K562 (cell line): ENCODE results near the gene ANKRD34A. TPM values are rescaled to one million over a fixed set of nuclear protein-coding genes. Genes with fewer than 3 reads are reported as not detected.

ENCODE experiments used
- ATAC-seq: fragments of 200-7000 bp; cut with Tn5 transposase; 3 replicates; pipeline ENCODE4 v1.9.1; 2020; ENCODE audit warnings: moderate library complexity
- BruUV-seq: library from RNA; stranded (reverse); fragments of 400-500 nt; replicated peaks from 2 replicates; lab custom pipeline; 2021; lab: Mats Ljungman, UMichigan
- CTCF ChIA-PET: fragments of 300-600 bp; formaldehyde crosslinking; extraction: SDS; loops from one replicate; lab custom pipeline; 2021; ENCODE audit warnings: low intra/inter-chr PET ratio; lab: Yijun Ruan, JAX
- POLR2A ChIA-PET: fragments of 300-600, 350-650 bp; sonication (Branson Sonifier 250); formaldehyde crosslinking; extraction: SDS; loops from one replicate; lab custom pipeline; 2021; ENCODE audit warnings: antibody characterized with exemption, inconsistent platforms; lab: Yijun Ruan, JAX
- DNase-seq, 4 experiments: peaks; one replicate each; pipeline versions ENCODE4 v3.0.0 to v3.0.0-alpha.2; 2011 to 2018; ENCODE audit warnings: low spot score in 3 of 4, mixed read lengths in 3 of 4; ENCODE audit errors: extremely low read depth in 1 of 4
- FAIRE-seq: peaks from 2 replicates; lab custom pipeline; 2011; peaks lifted over from hg19 to GRCh38; lab: Jason Lieb, UNC
- H2AFZ ChIP-seq: 2 replicates; pipeline ENCODE4 v1.6.0; 2011; ENCODE audit warnings: low read depth, low read length, control low read depth, inconsistent platforms
- H3K27ac ChIP-seq: fragments of 200-600 bp; 3 replicates; pipeline ENCODE4 v1.8.0; 2011; ENCODE audit warnings: low read depth, mild to moderate bottlenecking, control low read depth, inconsistent platforms, low read length, moderate library complexity, mixed read lengths; ENCODE audit errors: extremely low read depth
- H3K27me3 ChIP-seq, 2 experiments: fragments of 300-600 bp in 1 of 2; 2 replicates in 1 of 2; 3 replicates in 1 of 2; pipeline versions ENCODE4 v1.6.0 to v1.8.0; 2011; ENCODE audit warnings: inconsistent platforms in 2 of 2, low read length in 2 of 2, mild to moderate bottlenecking in 1 of 2, mixed read lengths in 1 of 2, moderate library complexity in 1 of 2; ENCODE audit not compliant: control insufficient read depth in 2 of 2, insufficient read depth in 2 of 2
- H3K36me3 ChIP-seq: fragments of 300-600 bp; 3 replicates; pipeline ENCODE4 v1.8.0; 2011; ENCODE audit warnings: mild to moderate bottlenecking, low read length, inconsistent platforms; ENCODE audit not compliant: control insufficient read depth, insufficient read depth
- H3K4me1 ChIP-seq, 2 experiments: fragments of 200-600 bp in 1 of 2; replicated peaks in 1 of 2; 2 replicates in 1 of 2; 3 replicates in 1 of 2; pipeline versions ENCODE4 v1.5.1 to v1.8.0; 2011; ENCODE audit warnings: inconsistent platforms in 2 of 2, low read length in 2 of 2, mild to moderate bottlenecking in 1 of 2, mixed read lengths in 1 of 2, moderate library complexity in 1 of 2; ENCODE audit not compliant: control insufficient read depth in 2 of 2, insufficient read depth in 2 of 2
- H3K4me2 ChIP-seq: 2 replicates; pipeline ENCODE4 v1.6.1; 2011; ENCODE audit warnings: low read length, control low read depth, inconsistent platforms, mixed read lengths; ENCODE audit not compliant: insufficient read depth
- H3K4me3 ChIP-seq: fragments of 200-600 bp; sonication (generic), shearing (Covaris generic); 2 replicates; pipeline ENCODE4 v1.5.1; 2016; ENCODE audit warnings: control low read depth, inconsistent platforms
- H3K79me2 ChIP-seq: fragments of 200-600 bp; 3 replicates; pipeline ENCODE4 v1.8.0; 2011; ENCODE audit warnings: low read length, inconsistent platforms; ENCODE audit not compliant: control insufficient read depth, insufficient read depth
- H3K9ac ChIP-seq, 2 experiments: 2 replicates each; pipeline versions ENCODE4 v1.6.0 to v1.6.1; 2011; ENCODE audit warnings: low read depth in 2 of 2, low read length in 2 of 2, control low read depth in 1 of 2, inconsistent platforms in 1 of 2, mild to moderate bottlenecking in 1 of 2, mixed read lengths in 1 of 2; ENCODE audit not compliant: insufficient read depth in 1 of 2
- H3K9me1 ChIP-seq: one replicate; pipeline ENCODE4 v1.6.0; 2011; ENCODE audit warnings: inconsistent platforms, mild to moderate bottlenecking, low read length, moderate library complexity; ENCODE audit not compliant: control insufficient read depth, insufficient read depth
- H3K9me3 ChIP-seq: replicated peaks from 2 replicates; pipeline ENCODE4 v1.5.1; 2011; ENCODE audit warnings: low read depth, low read length, inconsistent platforms; ENCODE audit not compliant: control insufficient read depth, insufficient read depth
- H4K20me1 ChIP-seq: replicated peaks from 2 replicates; pipeline ENCODE4 v1.6.1; 2011; ENCODE audit warnings: low read length, inconsistent platforms, mixed read lengths; ENCODE audit not compliant: control insufficient read depth, insufficient read depth
- ARID1B ChIP-seq: fragments of 450-650 bp; IDR thresholded peaks from 2 replicates; pipeline ENCODE4 v1.6.1; 2016; ENCODE audit warnings: antibody characterized with exemption, mild to moderate bottlenecking, inconsistent platforms
- BDP1 ChIP-seq: IDR thresholded peaks from 3 replicates; pipeline ENCODE4 v1.6.1; 2011; ENCODE audit not compliant: insufficient read length, insufficient read depth
- EP300 ChIP-seq: IDR thresholded peaks from 2 replicates; pipeline ENCODE4 v1.6.1; 2012; ENCODE audit warnings: low read length, improper control_type of control experiment
- GABPB1 ChIP-seq: sonication (generic); formaldehyde crosslinking; IDR thresholded peaks from 2 replicates; pipeline ENCODE4 v1.8.0; 2022; ENCODE audit warnings: mild to moderate bottlenecking, missing genetic modification reagents
- HDAC8 ChIP-seq: fragments of 450-650 bp; IDR thresholded peaks from 2 replicates; pipeline ENCODE4 v1.6.1; 2016; ENCODE audit warnings: mild to moderate bottlenecking, missing genetic modification characterization, moderate library complexity, missing compliant biosample characterization
- HDGF ChIP-seq: fragments of 450-650 bp; IDR thresholded peaks from 2 replicates; pipeline ENCODE4 v1.6.1; 2016
- MAFG ChIP-seq: fragments of 450-650 bp; conservative IDR thresholded peaks from 2 replicates; pipeline ENCODE4 v1.6.1; 2016; ENCODE audit warnings: missing genetic modification characterization, missing compliant biosample characterization
- MBD2 ChIP-seq: sonication (generic); IDR thresholded peaks from 2 replicates; pipeline ENCODE4 v1.6.1; 2016; ENCODE audit warnings: low read depth, borderline replicate concordance
- RB1 ChIP-seq: fragments of 450-650 bp; IDR thresholded peaks from 2 replicates; pipeline ENCODE4 v1.6.1; 2017; ENCODE audit warnings: low read depth, mild to moderate bottlenecking
- RBM15 ChIP-seq: fragments of 200-400 bp; formaldehyde crosslinking; IDR thresholded peaks from 2 replicates; pipeline ENCODE4 v1.6.1; 2018; ENCODE audit warnings: mild to moderate bottlenecking, low read length, moderate library complexity; ENCODE audit not compliant: insufficient read depth
- SIN3A ChIP-seq, 2 experiments: fragments of 150-350 bp in 1 of 2; IDR thresholded peaks; 2 replicates each; pipeline ENCODE4 v1.6.1; 2011 to 2016; ENCODE audit warnings: borderline replicate concordance in 2 of 2, low read depth in 2 of 2, low read length in 2 of 2, mild to moderate bottlenecking in 2 of 2, moderate library complexity in 2 of 2; ENCODE audit not compliant: control insufficient read depth in 1 of 2
- whole genome bisulfite sequencing: fragments of 100-300 bp; shearing (Covaris generic); methylation state at CpG from one replicate; pipeline ENCODE4 v1.1.6; 2016; ENCODE audit warnings: low coverage, mixed read lengths; ENCODE audit not compliant: insufficient coverage; ENCODE audit errors: missing lambda C conversion rate; 5-methylcytosine and 5-hydroxymethylcytosine counted together
- in situ Hi-C: fragments of 300-500 bp; cut with MboI; formaldehyde crosslinking; loops from 4 replicates; pipeline ENCODE4 v1.15.0; 2018; ENCODE audit warnings: inconsistent platforms, mixed read lengths
- intact Hi-C: fragments of 100-400 bp; cut with micrococcal nuclease; formaldehyde crosslinking; loops from 2 replicates; pipeline ENCODE4 v1.14.2; 2022
- polyA plus RNA-seq, 8 experiments: library from polyadenylated mRNA; depleted of rRNA in 4 of 8; stranded (reverse) in 5 of 8; unstranded in 3 of 8; fragments of >200 nt; fragmentation: Nextera tagmentation in 2 of 8; fragmentation: Illumina TruSeq in 1 of 8; extraction: Ambion mirVana in 2 of 8; extraction: Trizol in 1 of 8; gene quantifications; 2 replicates each; pipeline versions ENCODE4 v1.2.1 to v1.2.3, GENCODE V29; 2011 to 2014; ENCODE audit warnings: inconsistent platforms in 1 of 8, missing spikeins in 1 of 8
- total RNA-seq, 7 experiments: library from RNA; depleted of rRNA in 6 of 7; stranded (reverse); fragments of >200 nt in 6 of 7; fragmentation: Illumina TruSeq in 2 of 7; extraction: Trizol in 2 of 7; gene quantifications; 2 replicates each; pipeline versions ENCODE4 v1.2.1 to v1.2.3, GENCODE V29; 2011 to 2021; ENCODE audit warnings: low replicate concordance in 1 of 7
- TF ChIP-seq, protein P1 (sequence below): conservative IDR thresholded peaks from 2 replicates; pipeline ENCODE4 v1.6.1; 2011; ENCODE audit warnings: low read depth, mild to moderate bottlenecking, low read length; ENCODE audit not compliant: control insufficient read depth
- TF ChIP-seq, protein P2 (sequence below): IDR thresholded peaks from 2 replicates; pipeline ENCODE4 v1.6.1; 2014; ENCODE audit warnings: antibody characterized with exemption
- TF ChIP-seq, protein P3 (sequence below): IDR thresholded peaks from 2 replicates; pipeline ENCODE4 v1.6.1; 2011; ENCODE audit warnings: borderline replicate concordance, low read depth, mild to moderate bottlenecking, moderate library complexity, low read length; ENCODE audit not compliant: insufficient read depth, poor library complexity, severe bottlenecking

ANKRD34A gene
- total and polyA plus RNA-seq, 9 of the 15 experiments (the other 6 are each of a cell fraction or from before 2014, with no cell fraction given) = 0.06 to 1.6 (median 0.43) TPM

DNA sequence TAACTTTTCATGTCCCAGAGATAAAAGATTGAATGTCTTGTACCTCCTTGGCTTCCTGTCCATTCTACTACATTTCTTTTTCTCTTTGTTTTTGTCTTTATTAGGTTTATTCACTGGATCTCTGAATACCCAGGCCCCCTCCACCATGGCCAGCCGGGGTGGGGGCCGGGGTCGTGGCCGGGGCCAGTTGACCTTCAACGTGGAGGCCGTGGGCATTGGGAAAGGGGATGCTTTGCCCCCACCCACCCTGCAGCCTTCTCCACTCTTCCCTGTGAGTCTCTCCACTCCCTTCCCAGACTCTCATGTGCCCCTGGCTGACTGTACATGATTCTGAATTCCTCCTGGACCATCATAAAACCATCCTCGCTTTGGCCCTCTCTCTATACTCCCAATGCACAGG is 10.3 kb upstream of the ANKRD34A start:
- ChIA-PET POLR2A (interaction anchor here (15.5 kb wide), 1 partner anchor 18 kb away, joined by 320 read pairs; the partner anchor contains the start of gene TXNIP), CTCF (no interaction called here)
- no TSS peak for BruUV-seq
- in situ Hi-C loops = no loop called here
- Histone ChIP-seq H3K9me3 (no peaks in the 10 kb centered on the region), H3K4me3 (no peak overlapping the region), H3K27ac (no peak overlapping the region), H3K4me2 (no peak overlapping the region), H3K4me1 (peaks cover 13 to 23% of the 10 kb centered on the region in 2 experiments), H3K36me3 (peaks cover 16% of the 10 kb centered on the region), H3K79me2 (peaks cover 17% of the 10 kb centered on the region), H2AFZ (no peak overlapping the region), H3K9me1 (no peaks in the 10 kb centered on the region), H3K27me3 (no peaks in the 10 kb centered on the region), H4K20me1 (no peaks in the 10 kb centered on the region), H3K9ac (peak overlapping the region in 1 of 2 experiments; percentile 5; a peak in 1 of 4 replicates)
- intact Hi-C loops = no loop called here
- WGBS = 76% methylated on average over 7 of the region's 7 CpGs
- DNase-seq (no peak), ATAC-seq (no peak), FAIRE-seq (no peak)
- TF ChIP-seq MBD2 (no peak), HDGF (no peak), MAFG (tag) (no peak), EP300 (no peak), BDP1 (no peak), HDAC8 (tag) (no peak), RB1 (no peak), SIN3A (IDR thresholded peaks at IDR 0.05; ENCODE audit: borderline replicate concordance in 2 of 2, control insufficient read depth in 1 of 2, low read depth in 2 of 2, low read length in 2 of 2) (no peak), ARID1B (no peak), GABPB1 (no peak), RBM15 (no peak)
- TF ChIP-seq, protein P1, sequence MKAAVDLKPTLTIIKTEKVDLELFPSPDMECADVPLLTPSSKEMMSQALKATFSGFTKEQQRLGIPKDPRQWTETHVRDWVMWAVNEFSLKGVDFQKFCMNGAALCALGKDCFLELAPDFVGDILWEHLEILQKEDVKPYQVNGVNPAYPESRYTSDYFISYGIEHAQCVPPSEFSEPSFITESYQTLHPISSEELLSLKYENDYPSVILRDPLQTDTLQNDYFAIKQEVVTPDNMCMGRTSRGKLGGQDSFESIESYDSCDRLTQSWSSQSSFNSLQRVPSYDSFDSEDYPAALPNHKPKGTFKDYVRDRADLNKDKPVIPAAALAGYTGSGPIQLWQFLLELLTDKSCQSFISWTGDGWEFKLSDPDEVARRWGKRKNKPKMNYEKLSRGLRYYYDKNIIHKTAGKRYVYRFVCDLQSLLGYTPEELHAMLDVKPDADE = no peak
- TF ChIP-seq, protein P2, sequence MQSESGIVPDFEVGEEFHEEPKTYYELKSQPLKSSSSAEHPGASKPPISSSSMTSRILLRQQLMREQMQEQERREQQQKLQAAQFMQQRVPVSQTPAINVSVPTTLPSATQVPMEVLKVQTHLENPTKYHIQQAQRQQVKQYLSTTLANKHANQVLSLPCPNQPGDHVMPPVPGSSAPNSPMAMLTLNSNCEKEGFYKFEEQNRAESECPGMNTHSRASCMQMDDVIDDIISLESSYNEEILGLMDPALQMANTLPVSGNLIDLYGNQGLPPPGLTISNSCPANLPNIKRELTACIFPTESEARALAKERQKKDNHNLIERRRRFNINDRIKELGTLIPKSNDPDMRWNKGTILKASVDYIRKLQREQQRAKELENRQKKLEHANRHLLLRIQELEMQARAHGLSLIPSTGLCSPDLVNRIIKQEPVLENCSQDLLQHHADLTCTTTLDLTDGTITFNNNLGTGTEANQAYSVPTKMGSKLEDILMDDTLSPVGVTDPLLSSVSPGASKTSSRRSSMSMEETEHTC = no peak
- TF ChIP-seq, protein P3, sequence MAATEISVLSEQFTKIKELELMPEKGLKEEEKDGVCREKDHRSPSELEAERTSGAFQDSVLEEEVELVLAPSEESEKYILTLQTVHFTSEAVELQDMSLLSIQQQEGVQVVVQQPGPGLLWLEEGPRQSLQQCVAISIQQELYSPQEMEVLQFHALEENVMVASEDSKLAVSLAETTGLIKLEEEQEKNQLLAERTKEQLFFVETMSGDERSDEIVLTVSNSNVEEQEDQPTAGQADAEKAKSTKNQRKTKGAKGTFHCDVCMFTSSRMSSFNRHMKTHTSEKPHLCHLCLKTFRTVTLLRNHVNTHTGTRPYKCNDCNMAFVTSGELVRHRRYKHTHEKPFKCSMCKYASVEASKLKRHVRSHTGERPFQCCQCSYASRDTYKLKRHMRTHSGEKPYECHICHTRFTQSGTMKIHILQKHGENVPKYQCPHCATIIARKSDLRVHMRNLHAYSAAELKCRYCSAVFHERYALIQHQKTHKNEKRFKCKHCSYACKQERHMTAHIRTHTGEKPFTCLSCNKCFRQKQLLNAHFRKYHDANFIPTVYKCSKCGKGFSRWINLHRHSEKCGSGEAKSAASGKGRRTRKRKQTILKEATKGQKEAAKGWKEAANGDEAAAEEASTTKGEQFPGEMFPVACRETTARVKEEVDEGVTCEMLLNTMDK = no peak
